Subcutaneous preadipocyte (primary cell): Measurements from ENCODE around the gene VEGFA. TPM values are rescaled to one million over a fixed set of nuclear protein-coding genes. Genes with fewer than 3 reads are reported as not detected.

Experiments used
- small RNA-seq: library from RNA; depleted of rRNA; stranded (forward); fragments of <200 nt; gene quantifications from one replicate; pipeline ENCODE3, GENCODE V24; 2012
- total RNA-seq: library from RNA; depleted of rRNA; stranded (reverse); fragments of >200 nt; gene quantifications from 2 replicates; pipeline ENCODE4 v1.2.3, GENCODE V29; 2012

Gene VEGFA
- total RNA-seq = 119 and 133 TPM in 2 replicates

GRCh38 chr6:43769526-43770371 lies at the start of gene VEGFA:
TSS of gene VEGFA (plus strand) at chr6:43770211.

Small RNA genes lying within 50 kb of the gene (small RNA-seq; reads per million reads assigned to genes)
- gene AL136131.3 = not detected

Other genes with a start within 250 kb of the VEGFA start
- 33.4 and 53.6 TPM in 2 replicates for gene XPO5, start 194.2 kb upstream of the VEGFA start, total RNA-seq
- 22.4 and 30.1 TPM in 2 replicates for gene POLH, start 194.0 kb upstream of the VEGFA start, total RNA-seq
- 35.6 and 50.0 TPM in 2 replicates for gene GTPBP2, start 140.9 kb upstream of the VEGFA start, total RNA-seq
- 16.0 and 26.1 TPM in 2 replicates for gene MAD2L1BP, start 134.4 kb upstream of the VEGFA start, total RNA-seq
- gene RSPH9, start 125.2 kb upstream of the VEGFA start, total RNA-seq = 0.39 and 0.73 TPM in 2 replicates
- gene MRPS18A, start 82.4 kb upstream of the VEGFA start, total RNA-seq = 34.6 and 35.6 TPM in 2 replicates